Natural killer cell (primary cell): ENCODE data around the gene YIF1A. TPM values are rescaled to one million over a fixed set of nuclear protein-coding genes. Genes with fewer than 3 reads are reported as not detected.

Experiments used
- ATAC-seq, 3 donors: fragments of 150-1000 bp in 2 of 3; fragments of 200-7000 bp in 1 of 3; cut with Tn5 transposase; 1 replicate in 1 of 3; 2 replicates in 2 of 3; pipeline ENCODE4 v1.10.0; 2021; ENCODE audit warnings: mild to moderate bottlenecking in 2 of 3, moderate library complexity in 2 of 3
- DNase-seq, 2 donors: peaks; one replicate each; pipeline versions ENCODE4 v3.0.0 to v3.0.0-alpha.2; 2013 to 2021; ENCODE audit warnings: mixed read lengths in 1 of 2
- H3K27ac ChIP-seq: one replicate; pipeline ENCODE4 v1.5.1; 2013; ENCODE audit warnings: mild to moderate bottlenecking, low read length
- H3K27me3 ChIP-seq: one replicate; pipeline ENCODE4 v1.6.1; 2013; ENCODE audit warnings: low read length; ENCODE audit not compliant: control insufficient read depth, insufficient read depth
- H3K36me3 ChIP-seq: one replicate; pipeline ENCODE4 v1.6.1; 2013; ENCODE audit warnings: low read length; ENCODE audit not compliant: control insufficient read depth, insufficient read depth
- H3K4me1 ChIP-seq: one replicate; pipeline ENCODE4 v1.6.1; 2013; ENCODE audit warnings: low read length; ENCODE audit not compliant: control insufficient read depth, insufficient read depth
- H3K4me3 ChIP-seq: one replicate; pipeline ENCODE4 v1.5.1; 2013; ENCODE audit warnings: low read length
- H3K9me3 ChIP-seq: one replicate; pipeline ENCODE4 v1.6.1; 2013; ENCODE audit warnings: low read length; ENCODE audit not compliant: control insufficient read depth, insufficient read depth
- H3K27ac Mint-ChIP-seq, 2 donors: one replicate each; pipeline ENCODE4 v1.8.0; 2022; ENCODE audit warnings: mild to moderate bottlenecking in 2 of 2, mixed read lengths in 2 of 2, moderate library complexity in 1 of 2
- H3K27me3 Mint-ChIP-seq, 2 donors: one replicate each; pipeline ENCODE4 v1.8.0; 2022; ENCODE audit warnings: low read depth in 2 of 2, mixed read lengths in 2 of 2
- H3K36me3 Mint-ChIP-seq: one replicate; pipeline ENCODE4 v1.8.0; 2022; ENCODE audit warnings: mixed read lengths
- H3K4me1 Mint-ChIP-seq, 2 donors: one replicate each; pipeline ENCODE4 v1.8.0; 2022; ENCODE audit warnings: mixed read lengths in 2 of 2
- H3K4me3 Mint-ChIP-seq: one replicate; pipeline ENCODE4 v1.8.0; 2022; ENCODE audit warnings: mild to moderate bottlenecking, moderate library complexity, mixed read lengths
- H3K9me3 Mint-ChIP-seq, 2 donors: one replicate each; pipeline ENCODE4 v1.8.0; 2022; ENCODE audit warnings: mixed read lengths in 2 of 2
- WGBS: methylation state at CpG from one replicate; pipeline ENCODE4 v1.1.7; 2013; ENCODE audit warnings: missing lambda C conversion rate; ENCODE audit not compliant: insufficient coverage; 5-methylcytosine and 5-hydroxymethylcytosine counted together
- intact Hi-C: fragments of 100-400 bp; cut with micrococcal nuclease; formaldehyde crosslinking; loops from one replicate; pipeline ENCODE4 v1.14.2; 2022
- total RNA-seq, 4 donors: library from RNA; stranded (reverse); fragments of 120-200 nt in 1 of 4; gene quantifications; one replicate each; pipeline versions ENCODE4 v1.2.3 to v1.2.4, GENCODE V29; 2013 to 2022
- TF ChIP-seq, protein P1 (sequence below): fragments of 200-600 bp; IDR thresholded peaks from one replicate; pipeline ENCODE4 v1.8.0; 2022; ENCODE audit warnings: antibody characterized with exemption

The YIF1A gene
- total RNA-seq, 3 donors from 2014 or later (not counting 1 experiment from before 2014, with no cell fraction given) = 21.9 to 28.5 (median 23.6) TPM

DNA sequence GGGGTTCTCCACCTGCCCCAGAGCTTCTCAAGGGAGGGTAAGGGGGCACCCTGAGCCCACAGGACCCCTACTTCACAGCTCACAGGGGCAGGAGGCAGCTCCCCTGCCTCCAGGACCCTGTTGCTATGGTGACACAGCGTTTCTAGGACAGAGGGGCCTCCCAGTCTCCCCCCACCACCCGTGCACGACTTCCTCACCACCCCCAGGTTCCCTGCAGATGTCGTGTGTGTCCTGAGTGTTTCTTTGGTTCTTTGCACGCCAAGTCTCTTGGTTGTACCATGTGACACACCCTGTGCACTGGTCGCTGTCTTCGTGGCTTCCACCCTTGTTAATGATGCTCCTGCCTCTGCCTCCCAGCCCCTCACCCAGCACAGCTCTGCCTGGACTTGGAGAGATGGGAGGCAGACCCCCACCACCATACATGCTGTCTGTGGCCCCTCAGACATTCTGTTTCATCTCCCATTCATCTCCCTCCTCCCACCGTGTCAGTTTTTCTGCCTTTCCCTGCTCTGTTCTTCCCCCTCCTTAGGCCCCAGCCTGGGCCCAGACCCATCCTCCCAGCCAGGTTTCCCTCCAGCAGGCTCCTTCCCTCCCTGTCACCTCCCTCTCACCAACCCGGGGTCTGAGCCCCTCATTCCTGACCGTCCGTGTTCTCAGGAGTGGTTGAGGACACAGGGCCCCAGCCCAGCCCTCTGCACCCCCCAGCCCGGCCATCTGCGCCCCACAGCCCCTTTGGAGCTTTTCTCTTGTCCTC is 45.0 kb downstream of the YIF1A start:
- Mint-ChIP-seq H3K36me3 (no peaks in the 10 kb centered on the region), H3K27me3 (no peaks in the 10 kb centered on the region), H3K4me1 (peaks cover 0 to 9% of the 10 kb centered on the region in 2 donors), H3K4me3 (no peak overlapping the region), H3K27ac (peak overlapping the region in 1 of 2 donors; percentile 76), H3K9me3 (no peaks in the 10 kb centered on the region)
- Histone ChIP-seq H3K9me3 (no peaks in the 10 kb centered on the region), H3K27me3 (no peaks in the 10 kb centered on the region), H3K4me1 (peaks cover 18% of the 10 kb centered on the region), H3K27ac (no peak overlapping the region), H3K4me3 (no peak overlapping the region), H3K36me3 (peaks cover 54% of the 10 kb centered on the region)
- WGBS = 77% methylated on average over 13 of the region's 13 CpGs
- intact Hi-C loops = no loop called here
- ATAC-seq (no peak), DNase-seq (no peak)
- TF ChIP-seq, protein P1, sequence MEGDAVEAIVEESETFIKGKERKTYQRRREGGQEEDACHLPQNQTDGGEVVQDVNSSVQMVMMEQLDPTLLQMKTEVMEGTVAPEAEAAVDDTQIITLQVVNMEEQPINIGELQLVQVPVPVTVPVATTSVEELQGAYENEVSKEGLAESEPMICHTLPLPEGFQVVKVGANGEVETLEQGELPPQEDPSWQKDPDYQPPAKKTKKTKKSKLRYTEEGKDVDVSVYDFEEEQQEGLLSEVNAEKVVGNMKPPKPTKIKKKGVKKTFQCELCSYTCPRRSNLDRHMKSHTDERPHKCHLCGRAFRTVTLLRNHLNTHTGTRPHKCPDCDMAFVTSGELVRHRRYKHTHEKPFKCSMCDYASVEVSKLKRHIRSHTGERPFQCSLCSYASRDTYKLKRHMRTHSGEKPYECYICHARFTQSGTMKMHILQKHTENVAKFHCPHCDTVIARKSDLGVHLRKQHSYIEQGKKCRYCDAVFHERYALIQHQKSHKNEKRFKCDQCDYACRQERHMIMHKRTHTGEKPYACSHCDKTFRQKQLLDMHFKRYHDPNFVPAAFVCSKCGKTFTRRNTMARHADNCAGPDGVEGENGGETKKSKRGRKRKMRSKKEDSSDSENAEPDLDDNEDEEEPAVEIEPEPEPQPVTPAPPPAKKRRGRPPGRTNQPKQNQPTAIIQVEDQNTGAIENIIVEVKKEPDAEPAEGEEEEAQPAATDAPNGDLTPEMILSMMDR = no peak

DNA sequence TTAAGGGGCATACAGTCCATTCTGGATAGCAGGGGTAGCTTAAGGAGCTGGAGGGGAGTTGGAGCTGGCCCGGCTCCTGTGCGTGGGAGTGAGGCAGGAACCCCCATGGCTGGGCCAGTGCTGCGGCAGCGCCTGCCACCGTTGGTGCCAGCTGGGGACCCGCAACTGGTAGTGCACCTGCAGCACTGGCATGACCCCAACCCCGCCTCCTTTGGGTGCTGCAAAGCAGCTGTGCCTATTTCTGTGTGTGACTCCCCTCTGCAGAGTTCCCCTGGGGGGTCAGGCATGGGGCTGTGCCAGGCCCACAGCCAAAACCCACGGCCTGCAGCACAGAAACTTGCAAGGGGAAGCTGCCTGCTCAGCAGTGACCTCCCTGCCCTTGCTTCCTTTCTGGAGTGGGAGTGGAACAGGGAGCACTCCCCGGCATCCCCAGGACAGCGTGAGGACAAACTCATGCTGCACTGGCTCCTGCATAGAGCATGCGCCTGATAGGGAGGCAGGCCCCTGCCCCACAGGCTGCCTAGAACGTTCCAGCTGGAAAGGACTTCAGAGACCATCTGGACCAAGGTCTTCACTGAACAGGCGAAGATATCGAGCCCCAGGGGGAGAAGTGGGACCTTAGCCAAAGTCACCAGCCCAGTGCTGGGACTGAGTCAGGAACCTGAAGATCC is 46.7 kb downstream of the YIF1A start:
- intact Hi-C loops = no loop called here
- no peak overlapping the region for H3K4me3 Mint-ChIP-seq
- peaks cover 62% of the 10 kb centered on the region for H3K36me3 ChIP-seq
- WGBS = 82% methylated on average over 14 of the region's 14 CpGs
- no peaks in the 10 kb centered on the region for H3K36me3 Mint-ChIP-seq
- ATAC-seq = no peak
- H3K4me1 ChIP-seq = peaks cover 36% of the 10 kb centered on the region
- no peak overlapping the region for H3K4me3 ChIP-seq
- H3K27me3 ChIP-seq = no peaks in the 10 kb centered on the region
- no peak overlapping the region for H3K27ac ChIP-seq
- H3K9me3 ChIP-seq = no peaks in the 10 kb centered on the region
- H3K27ac Mint-ChIP-seq = no peak overlapping the region
- H3K27me3 Mint-ChIP-seq = no peaks in the 10 kb centered on the region
- TF ChIP-seq, protein P1 = no peak
- H3K4me1 Mint-ChIP-seq = peaks cover 16 to 27% of the 10 kb centered on the region in 2 donors
- no peak for DNase-seq
- no peaks in the 10 kb centered on the region for H3K9me3 Mint-ChIP-seq

DNA sequence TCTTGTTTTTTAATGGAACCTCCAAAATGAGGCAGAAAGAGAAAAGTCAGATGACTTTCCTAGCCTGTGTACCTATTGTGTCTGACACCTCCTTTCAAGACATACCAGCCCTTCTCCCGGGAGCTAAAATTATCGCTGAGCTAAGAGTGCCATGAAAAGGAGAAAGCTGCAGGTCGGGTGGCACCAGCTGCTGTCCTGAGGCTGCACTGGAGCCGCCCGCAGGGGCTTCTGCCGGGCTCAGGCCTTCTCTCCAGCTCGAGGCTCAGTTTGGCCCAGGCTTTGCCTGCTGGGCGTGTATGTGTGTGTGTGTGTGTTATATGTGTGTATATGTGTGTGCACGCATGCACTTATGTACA is 48.2 kb downstream of the YIF1A start:
- H3K4me1 Mint-ChIP-seq = peaks cover 19 to 30% of the 10 kb centered on the region in 2 donors
- Histone ChIP-seq H3K4me1 (peaks cover 44% of the 10 kb centered on the region), H3K27me3 (no peaks in the 10 kb centered on the region), H3K9me3 (no peaks in the 10 kb centered on the region), H3K36me3 (peaks cover 71% of the 10 kb centered on the region), H3K4me3 (no peak overlapping the region), H3K27ac (no peak overlapping the region)
- intact Hi-C loops = no loop called here
- H3K27ac Mint-ChIP-seq = peak overlapping the region in 1 of 2 donors; percentile 32
- no peak for ATAC-seq
- no peaks in the 10 kb centered on the region for H3K27me3 Mint-ChIP-seq
- no peaks in the 10 kb centered on the region for H3K9me3 Mint-ChIP-seq
- no peak for DNase-seq
- 90% methylated on average over 7 of the region's 9 CpGs for WGBS
- no peak overlapping the region for H3K4me3 Mint-ChIP-seq
- TF ChIP-seq, protein P1 = no peak
- H3K36me3 Mint-ChIP-seq = no peaks in the 10 kb centered on the region
